ENCODE results near the gene BCL2L13. TPM values are rescaled to one million over a fixed set of nuclear protein-coding genes. Genes with fewer than 3 reads are reported as not detected.

Gene BCL2L13
- total RNA-seq, 1 experiment from 2014 or later: 26.0 TPM

- H3K36me3 Mint-ChIP-seq (ENCODE audit: insufficient read depth in 1 of 3, low read depth in 3 of 3): peaks cover 6 to 32% (median 30%) of the 10 kb centered on the region in 3 experiments; a peak in 6 of 7 replicates
- H3K27me3 Mint-ChIP-seq (ENCODE audit: low read depth): no peaks in the 10 kb centered on the region
- Histone ChIP-seq H3K4me2 (ENCODE audit: insufficient read depth, insufficient read length, low read length) (no peak overlapping the region), H2AK5ac (ENCODE audit: insufficient read length, low read length) (no peak overlapping the region), H2AFZ (ENCODE audit: low read length) (no peak overlapping the region), H2BK120ac (ENCODE audit: low read depth, low read length, poor library complexity, severe bottlenecking) (no peak overlapping the region), H3K14ac (ENCODE audit: insufficient read depth, low read length) (no peak overlapping the region), H2BK20ac (ENCODE audit: low read depth, low read length, poor library complexity, severe bottlenecking) (no peak overlapping the region), H4K8ac (replicated peaks; ENCODE audit: insufficient read length, low read depth, low read length) (no peak overlapping the region), H3K18ac (ENCODE audit: insufficient read length, low read depth, low read length) (no peak overlapping the region), H4K20me1 (ENCODE audit: control insufficient read depth, insufficient read depth, insufficient read length) (no peaks in the 10 kb centered on the region), H3K9me3 (ENCODE audit: control insufficient read depth, low read depth, low read length) (no peaks in the 10 kb centered on the region), H3K23ac (ENCODE audit: insufficient read length, low read depth, low read length) (no peak overlapping the region), H2BK15ac (ENCODE audit: low read depth, low read length) (no peak overlapping the region), H3K56ac (ENCODE audit: insufficient read length, low read depth, low read length) (no peak overlapping the region), H3K23me2 (ENCODE audit: insufficient read length, low read depth, low read length, poor library complexity, severe bottlenecking) (no peaks in the 10 kb centered on the region), H3T11ph (ENCODE audit: low read length) (no peak overlapping the region), H3K9ac (ENCODE audit: extremely low read depth, insufficient read length, low read length) (no peak overlapping the region), H4K5ac (ENCODE audit: insufficient read length, low read depth, low read length) (no peak overlapping the region), H2BK12ac (ENCODE audit: insufficient read length, low read depth, low read length) (no peak overlapping the region), H3K27ac (ENCODE audit: insufficient read length, low read depth, low read length) (no peak overlapping the region), H3K79me2 (ENCODE audit: insufficient read depth, low read length) (no peaks in the 10 kb centered on the region), H3K4ac (ENCODE audit: low read depth, low read length) (no peak overlapping the region), H3K4me1 (ENCODE audit: insufficient read depth, low read length) (no peaks in the 10 kb centered on the region), H3K79me1 (ENCODE audit: insufficient read depth, low read depth, low read length, poor library complexity, severe bottlenecking) (no peaks in the 10 kb centered on the region), H4K91ac (ENCODE audit: insufficient read length, low read depth, low read length) (no peak overlapping the region), H2BK5ac (ENCODE audit: insufficient read length, low read length) (no peak overlapping the region), H3K27me3 (ENCODE audit: insufficient read depth, low read length) (no peaks in the 10 kb centered on the region)
- H3K9me3 Mint-ChIP-seq: no peaks in the 10 kb centered on the region
- DNase-seq: no peak
- no CpG with 5 or more reads among the region's 3 CpGs for WGBS (ENCODE audit: extremely low coverage, insufficient read length, low lambda C conversion rate)
- H3K4me1 Mint-ChIP-seq: no peaks in the 10 kb centered on the region
- H3K27ac Mint-ChIP-seq: no peak overlapping the region
- no peak overlapping the region for H3K4me3 Mint-ChIP-seq
- TF ChIP-seq, protein P1, sequence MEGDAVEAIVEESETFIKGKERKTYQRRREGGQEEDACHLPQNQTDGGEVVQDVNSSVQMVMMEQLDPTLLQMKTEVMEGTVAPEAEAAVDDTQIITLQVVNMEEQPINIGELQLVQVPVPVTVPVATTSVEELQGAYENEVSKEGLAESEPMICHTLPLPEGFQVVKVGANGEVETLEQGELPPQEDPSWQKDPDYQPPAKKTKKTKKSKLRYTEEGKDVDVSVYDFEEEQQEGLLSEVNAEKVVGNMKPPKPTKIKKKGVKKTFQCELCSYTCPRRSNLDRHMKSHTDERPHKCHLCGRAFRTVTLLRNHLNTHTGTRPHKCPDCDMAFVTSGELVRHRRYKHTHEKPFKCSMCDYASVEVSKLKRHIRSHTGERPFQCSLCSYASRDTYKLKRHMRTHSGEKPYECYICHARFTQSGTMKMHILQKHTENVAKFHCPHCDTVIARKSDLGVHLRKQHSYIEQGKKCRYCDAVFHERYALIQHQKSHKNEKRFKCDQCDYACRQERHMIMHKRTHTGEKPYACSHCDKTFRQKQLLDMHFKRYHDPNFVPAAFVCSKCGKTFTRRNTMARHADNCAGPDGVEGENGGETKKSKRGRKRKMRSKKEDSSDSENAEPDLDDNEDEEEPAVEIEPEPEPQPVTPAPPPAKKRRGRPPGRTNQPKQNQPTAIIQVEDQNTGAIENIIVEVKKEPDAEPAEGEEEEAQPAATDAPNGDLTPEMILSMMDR (conservative IDR thresholded peaks at IDR 0.05): no peak
These were observed 16.7 kb downstream of the BCL2L13 start for GRCh38 chr22:17655289-17655688.
